IPS DF 6.9 (cell line): Measurements from ENCODE around the gene CBLN3.

Experiments used
- DNase-seq: peaks from one replicate; pipeline ENCODE4 v3.0.0-alpha.2; 2013; ENCODE audit warnings: low read depth, low spot score
- H3K27ac ChIP-seq: one replicate; pipeline ENCODE4 v1.5.1; 2013; ENCODE audit warnings: low read length, control low read depth
- H3K27me3 ChIP-seq: 2 replicates; pipeline ENCODE4 v1.6.1; 2013; ENCODE audit warnings: mild to moderate bottlenecking, low read length; ENCODE audit not compliant: control insufficient read depth, insufficient read depth
- H3K36me3 ChIP-seq: 2 replicates; pipeline ENCODE4 v1.6.1; 2013; ENCODE audit warnings: low read length; ENCODE audit not compliant: control insufficient read depth, insufficient read depth
- H3K4me1 ChIP-seq: 2 replicates; pipeline ENCODE4 v1.6.1; 2013; ENCODE audit warnings: low read length; ENCODE audit not compliant: control insufficient read depth, insufficient read depth
- H3K4me3 ChIP-seq: 2 replicates; pipeline ENCODE4 v1.5.1; 2013; ENCODE audit warnings: mild to moderate bottlenecking, low read length
- H3K9me3 ChIP-seq: 2 replicates; pipeline ENCODE4 v1.6.1; 2013; ENCODE audit warnings: low read length, inconsistent platforms; ENCODE audit not compliant: control insufficient read depth, insufficient read depth
- WGBS: extraction: QIAGEN DNeasy Blood & Tissue Kit; methylation state at CpG from one replicate; pipeline ENCODE4 v1.1.7; 2013; ENCODE audit warnings: mixed read lengths, missing lambda C conversion rate; ENCODE audit not compliant: insufficient read length, insufficient coverage; 5-methylcytosine and 5-hydroxymethylcytosine counted together

Gene CBLN3

DNA sequence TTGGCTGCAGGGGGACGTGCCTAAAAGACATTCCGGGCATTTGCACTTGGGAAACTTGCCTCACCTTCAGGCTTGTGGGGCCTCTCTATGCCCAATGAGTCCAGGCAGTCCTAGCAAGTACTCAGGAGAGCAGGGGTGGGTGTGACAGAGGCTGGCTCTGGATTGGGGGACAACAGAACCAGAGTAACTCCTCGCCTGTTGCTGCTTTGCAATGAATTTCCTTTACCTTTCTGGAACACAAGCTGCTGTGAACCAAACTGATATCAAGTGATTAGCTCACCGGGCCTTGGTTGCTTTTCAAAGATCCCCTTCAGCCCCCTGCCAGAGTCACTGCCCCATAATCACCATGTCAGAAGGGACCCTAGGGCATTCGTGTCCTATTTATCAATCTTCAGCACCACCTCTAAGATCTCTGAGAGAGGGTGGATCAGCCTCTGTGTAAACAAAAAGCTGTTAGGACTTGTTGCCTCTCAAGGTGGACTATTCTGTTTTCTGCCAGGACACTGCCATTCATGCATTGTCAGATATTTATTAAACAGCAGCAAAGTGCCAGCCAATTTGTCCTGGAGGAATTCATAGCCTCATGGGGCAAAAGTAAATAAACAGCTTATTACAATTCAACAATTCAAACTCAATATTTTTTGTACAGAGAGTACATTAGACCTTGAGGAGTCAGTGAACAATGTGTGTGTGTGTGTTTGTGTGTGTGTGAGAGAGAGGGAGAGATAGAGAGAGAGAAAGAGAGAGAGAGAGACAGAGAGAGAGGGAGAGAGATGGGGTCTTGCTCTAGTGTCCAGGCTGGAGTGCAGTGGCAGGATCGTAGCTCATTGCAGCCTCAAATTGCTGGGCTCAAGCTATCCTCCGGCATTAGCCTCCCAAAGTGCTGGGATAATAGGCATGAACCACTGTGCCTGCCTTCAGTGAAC, 50.2 kb downstream of the CBLN3 start:
- Histone ChIP-seq H3K4me1 (peaks cover 3% of the 10 kb centered on the region), H3K27me3 (no peaks in the 10 kb centered on the region), H3K27ac (no peak overlapping the region), H3K36me3 (no peaks in the 10 kb centered on the region), H3K9me3 (no peaks in the 10 kb centered on the region), H3K4me3 (no peak overlapping the region)
- no peak for DNase-seq
- WGBS: no CpG with 5 or more reads among the region's 7 CpGs

DNA sequence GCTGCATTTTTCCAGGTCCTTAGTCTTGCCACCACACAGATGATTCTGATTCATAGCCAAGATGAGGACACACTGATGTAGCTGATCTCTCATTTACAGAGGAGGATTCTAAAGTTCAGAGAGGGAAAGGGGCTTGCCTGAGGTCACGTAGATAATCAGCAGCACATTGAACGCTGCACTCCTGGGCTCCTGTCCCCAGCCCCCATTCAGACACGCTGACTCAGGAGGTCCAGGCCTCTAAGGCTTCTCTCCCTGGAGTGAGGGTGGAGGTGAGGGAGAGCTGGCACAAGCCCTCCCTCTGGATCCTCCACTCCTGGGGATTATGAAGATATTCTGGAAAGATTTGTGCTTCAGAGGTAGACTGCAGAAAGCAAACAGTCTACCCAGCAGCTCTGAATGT, 51.1 kb downstream of the CBLN3 start:
- no peak for DNase-seq
- H3K27me3 ChIP-seq: no peaks in the 10 kb centered on the region
- H3K36me3 ChIP-seq: peaks cover 2% of the 10 kb centered on the region; the same call in 1 of the 2 replicates
- peaks cover 3% of the 10 kb centered on the region for H3K4me1 ChIP-seq
- no peak overlapping the region for H3K4me3 ChIP-seq
- H3K9me3 ChIP-seq: no peaks in the 10 kb centered on the region
- no peak overlapping the region for H3K27ac ChIP-seq
- WGBS: no CpG with 5 or more reads among the region's 3 CpGs

DNA sequence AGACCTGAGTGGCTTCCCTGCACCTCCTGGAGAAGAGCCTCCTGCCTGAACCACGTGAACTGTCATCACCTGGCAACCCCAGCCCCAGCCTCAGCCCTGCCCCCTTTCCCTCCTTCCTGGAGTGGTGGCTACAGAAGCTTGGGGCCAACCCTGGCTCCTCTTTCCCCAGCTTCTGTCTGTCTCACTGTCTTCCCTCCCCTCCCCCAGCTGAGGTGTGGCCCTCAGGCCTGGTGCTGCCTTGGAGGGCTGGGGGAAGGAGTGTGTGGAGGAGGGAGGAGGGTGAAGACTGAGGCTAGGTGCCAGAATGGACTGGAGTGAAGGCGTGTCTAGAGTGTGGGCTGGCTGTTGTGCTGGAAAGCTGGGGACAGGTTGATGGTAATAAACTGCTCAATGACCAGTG, 51.8 kb downstream of the CBLN3 start:
- DNase-seq: no peak
- no CpG with 5 or more reads among the region's 2 CpGs for WGBS
- Histone ChIP-seq H3K4me3 (no peak overlapping the region), H3K27me3 (no peaks in the 10 kb centered on the region), H3K36me3 (peaks cover 5% of the 10 kb centered on the region; the same call in 1 of the 2 replicates), H3K27ac (no peak overlapping the region), H3K4me1 (peaks cover 3% of the 10 kb centered on the region), H3K9me3 (no peaks in the 10 kb centered on the region)

DNA sequence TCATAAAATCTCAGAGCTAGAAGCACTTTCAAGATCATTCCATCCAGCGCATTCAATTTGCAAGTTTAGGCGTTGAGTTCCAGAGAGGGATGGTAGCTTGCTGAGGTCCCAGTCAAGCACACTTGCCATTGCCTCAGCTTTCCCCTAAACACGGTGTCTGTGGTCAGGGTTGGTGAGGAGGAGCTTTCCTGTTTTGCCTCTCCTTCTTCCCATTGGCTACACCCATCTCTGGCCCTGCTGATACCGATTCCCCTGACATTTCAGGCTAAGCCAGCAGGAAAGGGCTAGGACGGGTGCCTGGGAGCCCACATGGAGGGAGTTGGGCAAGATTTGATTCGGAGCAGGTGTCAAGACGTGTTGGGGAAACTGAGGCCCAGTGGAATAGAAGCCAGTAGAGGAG, 52.3 kb downstream of the CBLN3 start:
- H3K27ac ChIP-seq: no peak overlapping the region
- H3K9me3 ChIP-seq: no peaks in the 10 kb centered on the region
- peaks cover 5% of the 10 kb centered on the region; the same call in 1 of the 2 replicates for H3K36me3 ChIP-seq
- H3K4me3 ChIP-seq: no peak overlapping the region
- H3K27me3 ChIP-seq: no peaks in the 10 kb centered on the region
- no peak for DNase-seq
- WGBS: no CpG with 5 or more reads among the region's 7 CpGs
- peaks cover 3% of the 10 kb centered on the region for H3K4me1 ChIP-seq
